H1 (cell line): Measurements from ENCODE around the gene ZNF292. TPM values are rescaled to one million over a fixed set of nuclear protein-coding genes. Genes with fewer than 3 reads are reported as not detected.

ENCODE experiments used
- CTCF ChIA-PET: fragments of 300-600 bp; sonication (Branson Sonifier 250); formaldehyde crosslinking; loops from one replicate; lab custom pipeline; 2021; ENCODE audit not compliant: partially characterized antibody; lab: Charles Lee
- POLR2A ChIA-PET: fragments of 300-600 bp; sonication (Branson Sonifier 250); formaldehyde crosslinking; loops from one replicate; lab custom pipeline; 2021; ENCODE audit warnings: inconsistent platforms; ENCODE audit not compliant: partially characterized antibody; lab: Charles Lee
- DNase-seq, 2 experiments: peaks; one replicate each; pipeline versions ENCODE4 v3.0.0 to v3.0.0-alpha.2; 2010 to 2022; ENCODE audit warnings: low spot score in 2 of 2, low read depth in 1 of 2, mixed read lengths in 1 of 2
- FAIRE-seq: peaks from 2 replicates; lab custom pipeline; 2011; peaks lifted over from hg19 to GRCh38; lab: Jason Lieb, UNC
- H2AFZ ChIP-seq: 2 replicates; pipeline ENCODE4 v1.8.1; 2012; ENCODE audit warnings: low read length, inconsistent platforms
- H2AK5ac ChIP-seq: 2 replicates; pipeline ENCODE4 v1.6.1; 2013; ENCODE audit warnings: low read depth, low read length
- H2BK120ac ChIP-seq: replicated peaks from 2 replicates; pipeline ENCODE3; 2013; ENCODE audit warnings: low read depth, low read length, inconsistent platforms
- H2BK12ac ChIP-seq: 2 replicates; pipeline ENCODE4 v1.6.1; 2013; ENCODE audit warnings: low read depth, low read length
- H2BK15ac ChIP-seq: 2 replicates; pipeline ENCODE4 v1.6.1; 2013; ENCODE audit warnings: low read length
- H2BK20ac ChIP-seq: 2 replicates; pipeline ENCODE4 v1.6.1; 2013; ENCODE audit warnings: low read length
- H2BK5ac ChIP-seq: 2 replicates; pipeline ENCODE4 v1.6.1; 2013; ENCODE audit warnings: low read depth, low read length
- H3K14ac ChIP-seq: 2 replicates; pipeline ENCODE4 v1.6.1; 2013; ENCODE audit warnings: inconsistent platforms; ENCODE audit not compliant: insufficient read length
- H3K18ac ChIP-seq: 2 replicates; pipeline ENCODE4 v1.6.1; 2013; ENCODE audit warnings: low read length; ENCODE audit errors: extremely low read depth
- H3K23ac ChIP-seq: 2 replicates; pipeline ENCODE4 v1.6.1; 2013; ENCODE audit warnings: inconsistent platforms; ENCODE audit not compliant: insufficient read length
- H3K23me2 ChIP-seq: 2 replicates; pipeline ENCODE4 v1.6.1; 2013; ENCODE audit warnings: low read depth, low read length
- H3K27ac ChIP-seq: 2 replicates; pipeline ENCODE4 v1.6.1; 2011; ENCODE audit warnings: low read depth, low read length, inconsistent platforms
- H3K27me3 ChIP-seq, 4 experiments: replicated peaks in 1 of 4; 1 replicate in 1 of 4; 2 replicates in 3 of 4; pipeline versions ENCODE4 v1.6.1 to v1.8.1; 2011 to 2013; ENCODE audit warnings: low read length in 3 of 4, mild to moderate bottlenecking in 3 of 4, inconsistent platforms in 2 of 4, mixed read lengths in 2 of 4, moderate library complexity in 1 of 4; ENCODE audit not compliant: control insufficient read depth in 3 of 4, insufficient read depth in 3 of 4; ENCODE audit errors: extremely low read depth in 1 of 4
- H3K36me3 ChIP-seq, 4 experiments: 2 replicates each; pipeline versions ENCODE4 v1.6.1 to v1.8.1; 2011 to 2013; ENCODE audit warnings: mild to moderate bottlenecking in 4 of 4, low read length in 3 of 4, moderate library complexity in 2 of 4, control low read depth in 1 of 4, inconsistent platforms in 1 of 4; ENCODE audit not compliant: insufficient read depth in 4 of 4, control insufficient read depth in 2 of 4
- H3K4ac ChIP-seq: replicated peaks from 2 replicates; pipeline ENCODE3; 2013; ENCODE audit warnings: low read length, low read depth, mixed read lengths, inconsistent platforms; ENCODE audit not compliant: insufficient read length
- H3K4me1 ChIP-seq, 4 experiments: replicated peaks in 1 of 4; 1 replicate in 1 of 4; 2 replicates in 3 of 4; pipeline versions ENCODE4 v1.6.1 to v1.8.1; 2011 to 2013; ENCODE audit warnings: low read length in 3 of 4, inconsistent platforms in 2 of 4, mixed read lengths in 1 of 4; ENCODE audit not compliant: insufficient read depth in 4 of 4, control insufficient read depth in 3 of 4
- H3K4me2 ChIP-seq, 2 experiments: 2 replicates each; pipeline versions ENCODE4 v1.6.1 to v1.8.1; 2011 to 2013; ENCODE audit warnings: low read depth in 2 of 2, low read length in 2 of 2, control low read depth in 1 of 2, inconsistent platforms in 1 of 2, mild to moderate bottlenecking in 1 of 2; ENCODE audit not compliant: insufficient read depth in 1 of 2
- H3K4me3 ChIP-seq, 4 experiments: fragments of 200-600, 300-600 bp in 1 of 4; sonication (generic), shearing (Covaris generic), sonication (Bioruptor Twin) in 1 of 4; 2 replicates each; pipeline versions ENCODE4 v1.5.1 to v1.8.1; 2011 to 2016; ENCODE audit warnings: low read length in 4 of 4, low read depth in 3 of 4, control low read depth in 2 of 4, inconsistent platforms in 2 of 4, mild to moderate bottlenecking in 2 of 4, mixed read lengths in 1 of 4, moderate library complexity in 1 of 4; ENCODE audit not compliant: insufficient read depth in 2 of 4; ENCODE audit errors: extremely low read depth in 1 of 4
- H3K56ac ChIP-seq: replicated peaks from 2 replicates; pipeline ENCODE3; 2013; ENCODE audit warnings: low read depth, mild to moderate bottlenecking, mixed read lengths, low read length, inconsistent platforms; ENCODE audit not compliant: insufficient read length
- H3K79me1 ChIP-seq: 2 replicates; pipeline ENCODE4 v1.6.1; 2013; ENCODE audit warnings: low read depth, low read length, control low read depth
- H3K79me2 ChIP-seq, 2 experiments: 2 replicates each; pipeline versions ENCODE4 v1.6.1 to v1.8.1; 2012 to 2013; ENCODE audit warnings: low read length in 2 of 2, mild to moderate bottlenecking in 2 of 2, inconsistent platforms in 1 of 2; ENCODE audit not compliant: insufficient read depth in 2 of 2, control insufficient read depth in 1 of 2
- H3K9ac ChIP-seq, 4 experiments: replicated peaks in 1 of 4; 1 replicate in 1 of 4; 2 replicates in 3 of 4; pipeline versions ENCODE4 v1.6.1 to v1.8.1; 2011 to 2013; ENCODE audit warnings: low read depth in 3 of 4, low read length in 3 of 4, control low read depth in 2 of 4, mild to moderate bottlenecking in 2 of 4, moderate library complexity in 2 of 4, inconsistent platforms in 1 of 4; ENCODE audit errors: extremely low read depth in 1 of 4
- H3K9me3 ChIP-seq, 2 experiments: 2 replicates each; pipeline versions ENCODE4 v1.6.1 to v1.8.1; 2012 to 2013; ENCODE audit warnings: mild to moderate bottlenecking in 2 of 2, moderate library complexity in 2 of 2, control low read depth in 1 of 2, inconsistent platforms in 1 of 2, low read depth in 1 of 2, low read length in 1 of 2, mixed read lengths in 1 of 2; ENCODE audit not compliant: insufficient read depth in 2 of 2
- H4K20me1 ChIP-seq, 2 experiments: replicated peaks in 1 of 2; 2 replicates each; pipeline versions ENCODE3 to v1.8.1; 2011 to 2013; ENCODE audit warnings: inconsistent platforms in 2 of 2, low read length in 2 of 2, mild to moderate bottlenecking in 1 of 2; ENCODE audit not compliant: insufficient read depth in 2 of 2, control insufficient read depth in 1 of 2
- H4K5ac ChIP-seq: 2 replicates; pipeline ENCODE4 v1.6.1; 2013; ENCODE audit warnings: low read length, low read depth, mixed read lengths, inconsistent platforms; ENCODE audit not compliant: insufficient read length
- H4K8ac ChIP-seq: 2 replicates; pipeline ENCODE4 v1.8.0; 2013; ENCODE audit warnings: mild to moderate bottlenecking, moderate library complexity, low read length, inconsistent platforms; ENCODE audit not compliant: insufficient read depth; ENCODE audit errors: extremely low read depth
- H4K91ac ChIP-seq: replicated peaks from 2 replicates; pipeline ENCODE3; 2013; ENCODE audit warnings: low read length, mixed read lengths, inconsistent platforms; ENCODE audit not compliant: insufficient read length
- ASH2L ChIP-seq: fragments of 200-600, 300-600 bp; sonication (generic); IDR thresholded peaks from one replicate; pipeline ENCODE4 v1.7.1; 2017; ENCODE audit warnings: low read length
- CHD2 ChIP-seq: IDR thresholded peaks from 2 replicates; pipeline ENCODE4 v1.6.1; 2012; ENCODE audit warnings: low read length, improper control_type of control experiment
- CREB1 ChIP-seq: IDR thresholded peaks from 2 replicates; pipeline ENCODE4 v1.6.1; 2012; ENCODE audit warnings: inconsistent platforms
- EP300 ChIP-seq, 2 experiments: IDR thresholded peaks; 1 replicate in 1 of 2; 2 replicates in 1 of 2; pipeline ENCODE4 v1.6.1; 2011 to 2012; ENCODE audit warnings: low read depth in 2 of 2, low read length in 2 of 2, mild to moderate bottlenecking in 2 of 2, borderline replicate concordance in 1 of 2, inconsistent platforms in 1 of 2, moderate library complexity in 1 of 2
- FOSL1 ChIP-seq: IDR thresholded peaks from 2 replicates; pipeline ENCODE4 v1.6.1; 2011; ENCODE audit warnings: mild to moderate bottlenecking, low read depth, low read length, moderate library complexity; ENCODE audit not compliant: insufficient read depth
- GABPA ChIP-seq: IDR thresholded peaks from 2 replicates; pipeline ENCODE4 v1.6.1; 2011; ENCODE audit warnings: mild to moderate bottlenecking, low read length, moderate library complexity, borderline replicate concordance; ENCODE audit not compliant: insufficient read depth
- HDAC2 ChIP-seq, 2 experiments: fragments of 300-600 bp in 1 of 2; sonication (generic) in 1 of 2; IDR thresholded peaks; 2 replicates each; pipeline ENCODE4 v1.6.1; 2011 to 2012; ENCODE audit warnings: low read depth in 2 of 2, low read length in 2 of 2, mild to moderate bottlenecking in 2 of 2, moderate library complexity in 2 of 2, borderline replicate concordance in 1 of 2, inconsistent platforms in 1 of 2
- NRF1 ChIP-seq: IDR thresholded peaks from 2 replicates; pipeline ENCODE4 v1.6.1; 2011; ENCODE audit warnings: mild to moderate bottlenecking, low read depth, low read length, improper control_type of control experiment
- RNF2 ChIP-seq: fragments of 200-900, 300-1000 bp; sonication (generic); IDR thresholded peaks from 2 replicates; pipeline ENCODE4 v1.7.1; 2016; ENCODE audit warnings: borderline replicate concordance, low read depth, mild to moderate bottlenecking, antibody characterized with exemption, low read length; ENCODE audit not compliant: poor library complexity, severe bottlenecking; ENCODE audit errors: missing control alignments
- SIRT6 ChIP-seq: IDR thresholded peaks from one replicate; pipeline ENCODE4 v1.7.1; 2012; ENCODE audit warnings: low read length, inconsistent platforms
- SIX5 ChIP-seq: IDR thresholded peaks from 2 replicates; pipeline ENCODE4 v1.6.1; 2011; ENCODE audit warnings: mild to moderate bottlenecking, low read depth, low read length
- TBP ChIP-seq: IDR thresholded peaks from 2 replicates; pipeline ENCODE4 v1.6.1; 2011; ENCODE audit warnings: low read depth, low read length, improper control_type of control experiment
- WGBS, 2 experiments: shearing (Covaris generic) in 1 of 2; methylation state at CpG; one replicate each; pipeline versions ENCODE4 v1.1.6 to v1.1.7; 2013 to 2015; ENCODE audit warnings: low lambda C conversion rate in 2 of 2, mixed read lengths in 2 of 2, inconsistent platforms in 1 of 2, low coverage in 1 of 2, missing lambda C conversion rate in 1 of 2; ENCODE audit not compliant: insufficient replicate concordance in 2 of 2, insufficient coverage in 1 of 2, insufficient read length in 1 of 2; ENCODE audit errors: extremely low coverage in 1 of 2, missing lambda C conversion rate in 1 of 2; 5-methylcytosine and 5-hydroxymethylcytosine counted together
- polyA plus RNA-seq, 7 experiments: library from polyadenylated mRNA; depleted of rRNA in 3 of 7; stranded (reverse) in 5 of 7; unstranded in 2 of 7; fragments of >200 nt in 5 of 7; fragments of 200-250 nt in 2 of 7; gene quantifications; 1 replicate in 5 of 7; 2 replicates in 1 of 7; 4 replicates in 1 of 7; pipeline versions ENCODE4 v1.2.1 to v1.2.3, GENCODE V29; 2011 to 2013; ENCODE audit warnings: missing spikeins in 2 of 7, mixed read lengths in 2 of 7
- total RNA-seq: library from RNA; stranded (reverse); fragmentation: NEBNext Ultra II Directional; extraction: Animal tissue kit (Norgen Biotek cat#: 25700); gene quantifications from 2 replicates; pipeline ENCODE4 v1.2.1, GENCODE V29; 2021
- TF ChIP-seq, protein P1 (sequence below): IDR thresholded peaks from 2 replicates; pipeline ENCODE4 v1.6.1; 2011; ENCODE audit warnings: low read depth, mild to moderate bottlenecking, low read length; ENCODE audit not compliant: insufficient read depth

ZNF292 gene
- total and polyA plus RNA-seq, 2 of the 8 experiments (the other 6 are each of a cell fraction or from before 2014, with no cell fraction given), result 6.8 to 44.2 TPM

DNA sequence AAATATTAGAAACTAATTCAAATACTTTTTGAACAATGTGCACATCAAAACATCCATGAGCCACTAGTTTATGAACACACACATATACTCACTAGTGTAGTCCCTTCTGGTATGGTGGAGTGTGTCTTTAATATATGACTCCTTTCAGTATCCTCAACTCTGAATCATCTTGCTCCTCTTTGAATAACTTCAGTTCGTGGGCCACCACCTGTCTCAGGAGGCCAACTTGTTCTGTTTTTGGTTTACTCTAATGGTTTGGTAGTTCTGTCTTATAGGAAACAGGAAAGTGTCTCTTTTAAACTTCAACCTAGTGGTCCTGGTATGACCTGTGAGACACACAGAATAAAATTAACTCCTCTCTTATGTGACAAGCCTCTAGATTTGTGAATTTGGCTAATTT is 55.6 kb downstream of the ZNF292 start:
- Histone ChIP-seq H4K5ac (no peak overlapping the region), H3K56ac (no peak overlapping the region), H3K14ac (no peak overlapping the region), H3K18ac (no peak overlapping the region), H3K79me1 (peaks cover 3% of the 10 kb centered on the region), H3K9ac (no peak overlapping the region), H3K4me1 (peaks cover 5 to 44% (median 23%) of the 10 kb centered on the region in 4 experiments), H4K91ac (no peak overlapping the region), H4K20me1 (peaks cover 11 to 14% of the 10 kb centered on the region in 2 experiments), H4K8ac (no peak overlapping the region), H2BK12ac (no peak overlapping the region), H3K23me2 (no peaks in the 10 kb centered on the region), H2AFZ (no peak overlapping the region), H3K23ac (no peak overlapping the region), H2BK5ac (no peak overlapping the region), H3K4me2 (0 out of 4 replicates have a peak overlapping the region, but pooled peaks of 1 of the 2 experiments have one; percentile 33), H3K4me3 (no peak overlapping the region), H2AK5ac (no peak overlapping the region), H3K9me3 (no peaks in the 10 kb centered on the region), H3K79me2 (peaks cover 4 to 98% of the 10 kb centered on the region in 2 experiments; a peak in 3 of 4 replicates), H3K27ac (no peak overlapping the region), H3K27me3 (no peaks in the 10 kb centered on the region), H2BK20ac (no peak overlapping the region), H2BK120ac (no peak overlapping the region), H3K4ac (no peak overlapping the region), H3K36me3 (peaks cover 0 to 7% (median 0%) of the 10 kb centered on the region in 4 experiments; a peak in 1 of 8 replicates), H2BK15ac (no peak overlapping the region)
- 82% methylated on average over 1 of the region's 1 CpG; no CpG with 5 or more reads in 1 of the 2 experiments for WGBS, 2 experiments
- ChIA-PET POLR2A (interaction anchor here (1.2 kb wide), 1 partner anchor 9 kb away, joined by 4 read pairs; no protein-coding TSS in a partner anchor), CTCF (interaction anchor here (1.2 kb wide), 1 partner anchor 8 kb away, joined by 3 read pairs; no protein-coding TSS in a partner anchor)
- DNase-seq (no peak), FAIRE-seq (peak; percentile 45)
- TF ChIP-seq SIRT6 (no peak), NRF1 (no peak), CREB1 (no peak), RNF2 (no peak), HDAC2 (IDR thresholded peaks at IDR 0.05; ENCODE audit: borderline replicate concordance in 1 of 2, low read depth in 2 of 2, low read length in 2 of 2) (no peak), CHD2 (no peak), EP300 (IDR thresholded peaks at IDR 0.05; ENCODE audit: borderline replicate concordance in 1 of 2, low read depth in 2 of 2, low read length in 2 of 2) (no peak), SIX5 (no peak), ASH2L (no peak), FOSL1 (no peak), TBP (no peak), GABPA (no peak)
- TF ChIP-seq, protein P1, sequence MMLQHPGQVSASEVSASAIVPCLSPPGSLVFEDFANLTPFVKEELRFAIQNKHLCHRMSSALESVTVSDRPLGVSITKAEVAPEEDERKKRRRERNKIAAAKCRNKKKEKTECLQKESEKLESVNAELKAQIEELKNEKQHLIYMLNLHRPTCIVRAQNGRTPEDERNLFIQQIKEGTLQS, result no peak
